ENCODE data around the gene LAMTOR4. TPM values are rescaled to one million over a fixed set of nuclear protein-coding genes. Genes with fewer than 3 reads are reported as not detected.
A peak's percentile ranks its signal among the peaks of the same experiment; 100 is the strongest.

LAMTOR4 gene
- total RNA-seq, 1 donor from 2014 or later = 151 TPM

- TF ChIP-seq CTCF (IDR thresholded peaks at IDR 0.05) = no peak
- H3K4me3 Mint-ChIP-seq = no peak overlapping the region
- H3K4me1 Mint-ChIP-seq = peaks cover 39% of the 10 kb centered on the region
- no peaks in the 10 kb centered on the region for H3K9me3 Mint-ChIP-seq
- peaks cover 27% of the 10 kb centered on the region for H3K27me3 Mint-ChIP-seq
- ChIA-PET POLR2A (interaction anchor here (0.6 to 0.7 kb wide), 2 partner anchors 13 to 27 kb away, joined by 3 to 4 read pairs; partner anchors contain the start of gene GPC2), CTCF (no interaction called here)
- no peaks in the 10 kb centered on the region for H3K36me3 Mint-ChIP-seq (ENCODE audit: low read depth)
- intact Hi-C loops (cut with micrococcal nuclease) = no loop called here
- no peak for ATAC-seq (ENCODE audit: low read depth)
- no peak overlapping the region for H3K27ac Mint-ChIP-seq
- no peak for DNase-seq
Observed at GRCh38 chr7:100163871-100164270, 15.2 kb downstream of the LAMTOR4 start.

- ATAC-seq (ENCODE audit: low read depth) = no peak
- POLR2A ChIA-PET = interaction anchor here (0.7 to 2.0 kb wide), 5 partner anchors 11 to 270 kb away, joined by 3 to 6 read pairs (median 4); partner anchors contain the start of genes AP4M1, GPC2, LAMTOR4 and MCM7
- peaks cover 39% of the 10 kb centered on the region for H3K27me3 Mint-ChIP-seq
- H3K27ac Mint-ChIP-seq = no peak overlapping the region
- TF ChIP-seq CTCF (IDR thresholded peaks at IDR 0.05) = no peak
- CTCF ChIA-PET = interaction anchor here (0.6 kb wide), 1 partner anchor 283 kb away, joined by 4 read pairs; no protein-coding TSS in a partner anchor
- intact Hi-C loops (cut with micrococcal nuclease) = no loop called here
- H3K9me3 Mint-ChIP-seq = no peaks in the 10 kb centered on the region
- peaks cover 45% of the 10 kb centered on the region for H3K4me1 Mint-ChIP-seq
- DNase-seq = no peak
- no peak overlapping the region for H3K4me3 Mint-ChIP-seq
- no peaks in the 10 kb centered on the region for H3K36me3 Mint-ChIP-seq (ENCODE audit: low read depth)
Observed at GRCh38 chr7:100166317-100166940, 17.7 kb downstream of the LAMTOR4 start.

GRCh38 chr7:100166970-100167911 is 18.5 kb downstream of the LAMTOR4 start:
- Mint-ChIP-seq H3K4me3 (peak overlapping the region; percentile 64), H3K4me1 (peaks cover 49% of the 10 kb centered on the region), H3K27ac (no peak overlapping the region), H3K36me3 (ENCODE audit: low read depth) (no peaks in the 10 kb centered on the region), H3K9me3 (no peaks in the 10 kb centered on the region), H3K27me3 (peaks cover 42% of the 10 kb centered on the region)
- intact Hi-C loops (cut with micrococcal nuclease) = no loop called here
- ChIA-PET POLR2A (interaction anchor here (0.6 to 2.0 kb wide), 11 partner anchors 10 to 262 kb away, joined by 3 to 9 read pairs (median 4); partner anchors contain the start of genes AP4M1, GPC2, LAMTOR4 and MCM7), CTCF (no interaction called here)
- no peak for TF ChIP-seq CTCF (IDR thresholded peaks at IDR 0.05)
- ATAC-seq (ENCODE audit: low read depth) (no peak), DNase-seq (no peak)

GRCh38 chr7:100167912-100168323 is 19.2 kb downstream of the LAMTOR4 start:
- Mint-ChIP-seq H3K27ac (no peak overlapping the region), H3K36me3 (ENCODE audit: low read depth) (no peaks in the 10 kb centered on the region), H3K4me3 (peak overlapping the region; percentile 64), H3K9me3 (no peaks in the 10 kb centered on the region), H3K27me3 (peaks cover 42% of the 10 kb centered on the region), H3K4me1 (peaks cover 49% of the 10 kb centered on the region)
- no peak for TF ChIP-seq CTCF (IDR thresholded peaks at IDR 0.05)
- no peak for ATAC-seq (ENCODE audit: low read depth)
- intact Hi-C loops (cut with micrococcal nuclease) = loop anchor here (1.0 kb wide), 1 partner anchor 10 kb away; the partner anchor contains the start of gene TRAPPC14
- ChIA-PET POLR2A (interaction anchor here (0.5 to 2.0 kb wide), 10 partner anchors 9 to 261 kb away, joined by 3 to 9 read pairs (median 4); partner anchors contain the start of genes GPC2, LAMTOR4, MEPCE and STAG3), CTCF (no interaction called here)
- DNase-seq = no peak
